Effector memory CD4-positive, alpha-beta T cell (primary cell): ENCODE measurements around the gene RHD.
"Not testable (repeated sequence)": the region's sequence is repeated elsewhere in the genome, so short reads cannot be mapped to it uniquely, and the experiment has no call there.

Experiments
- DNase-seq, 3 donors: peaks; one replicate each; pipeline ENCODE4 v3.0.0-alpha.2; 2020
- H3K27ac ChIP-seq: 2 replicates; pipeline ENCODE4 v1.7.0; 2013; ENCODE audit warnings: mild to moderate bottlenecking, low read length, moderate library complexity; ENCODE audit not compliant: insufficient read depth, poor library complexity, severe bottlenecking
- H3K27me3 ChIP-seq: replicated peaks from 2 replicates; pipeline ENCODE4 v1.7.0; 2013; ENCODE audit warnings: mild to moderate bottlenecking, low read length; ENCODE audit not compliant: insufficient read depth, control insufficient read depth, poor library complexity, severe bottlenecking
- H3K36me3 ChIP-seq: 2 replicates; pipeline ENCODE4 v1.7.0; 2013; ENCODE audit warnings: mild to moderate bottlenecking, low read length, moderate library complexity; ENCODE audit not compliant: control insufficient read depth, insufficient read depth
- H3K4me1 ChIP-seq: 2 replicates; pipeline ENCODE4 v1.7.0; 2013; ENCODE audit warnings: low read length, mild to moderate bottlenecking; ENCODE audit not compliant: control insufficient read depth, insufficient read depth, poor library complexity, severe bottlenecking
- H3K4me3 ChIP-seq: 2 replicates; pipeline ENCODE4 v1.7.0; 2013; ENCODE audit warnings: low read length, low read depth, mild to moderate bottlenecking; ENCODE audit not compliant: insufficient read depth, poor library complexity, severe bottlenecking
- H3K9me3 ChIP-seq: 2 replicates; pipeline ENCODE4 v1.7.0; 2013; ENCODE audit warnings: mild to moderate bottlenecking, low read length, moderate library complexity; ENCODE audit not compliant: control insufficient read depth

RHD gene

DNA sequence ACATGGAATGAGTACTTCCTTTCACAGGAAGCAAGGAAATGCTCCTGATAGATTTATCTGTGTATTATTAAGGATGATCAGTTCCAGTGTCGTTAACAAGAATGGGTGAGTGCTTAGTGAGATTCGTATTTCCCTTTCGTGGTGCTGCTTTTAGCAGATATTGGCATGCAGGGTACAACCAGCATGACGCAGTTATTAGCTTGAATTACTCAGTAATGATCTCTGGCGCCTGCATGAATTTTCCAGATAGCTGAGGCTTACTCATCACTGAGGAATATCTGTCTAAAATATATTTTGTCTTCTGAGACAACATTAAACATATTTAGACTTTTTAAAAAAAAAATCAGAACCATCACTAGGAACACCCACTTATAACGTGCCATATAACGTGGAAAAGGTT, 99.4 kb downstream of the RHD start:
- H3K9me3 ChIP-seq, H3K4me3 ChIP-seq, DNase-seq, H3K36me3 ChIP-seq, H3K4me1 ChIP-seq, H3K27me3 ChIP-seq, H3K27ac ChIP-seq: not testable (repeated sequence)

- H3K27me3 ChIP-seq, DNase-seq, H3K4me1 ChIP-seq: not testable (repeated sequence)
These were observed 106.1 kb downstream of the RHD start for GRCh38 chr1:25378367-25378766.

More at GRCh38 chr1:25378367-25378766, 106.1 kb downstream of the RHD start:
- H3K4me3 ChIP-seq, H3K36me3 ChIP-seq, H3K27ac ChIP-seq, H3K9me3 ChIP-seq: not testable (repeated sequence)
